ENCODE measurements around the gene FZD1. TPM values are rescaled to one million over a fixed set of nuclear protein-coding genes. Genes with fewer than 3 reads are reported as not detected.

FZD1 gene
- total and polyA plus RNA-seq, 2 of the 4 experiments (the other 2 are of a cell fraction), result 3.6 to 6.8 TPM

- in situ Hi-C loops (cut with MboI; ENCODE audit: low sequenced_read_pairs), result loop anchor here (5.0 kb wide), 1 partner anchor 179 kb away; no protein-coding TSS in a partner anchor
- no TSS peak for BruUV-seq (replicated peaks)
- 3% methylated on average over 9 of the region's 20 CpGs; no CpG with 5 or more reads in 1 of the 2 experiments for WGBS, 2 experiments (ENCODE audit: extremely low coverage in 2 of 2, insufficient read length in 1 of 2)
- TF ChIP-seq MAZ (IDR thresholded peaks at IDR 0.05; ENCODE audit: borderline replicate concordance, low read depth, low read length) (no peak), ELK1 (IDR thresholded peaks at IDR 0.05; ENCODE audit: borderline replicate concordance, low read depth, low read length) (no peak), RAD21 (IDR thresholded peaks at IDR 0.05; ENCODE audit: low read length) (no peak), BHLHE40 (IDR thresholded peaks at IDR 0.05; ENCODE audit: low read depth, low read length) (no peak), SMC3 (IDR thresholded peaks at IDR 0.05; ENCODE audit: low read depth, low read length) (no peak), RFX5 (IDR thresholded peaks at IDR 0.05; ENCODE audit: low read depth, low read length) (no peak), CEBPB (IDR thresholded peaks at IDR 0.05; ENCODE audit: low read depth, low read length) (no peak), NFE2L2 (IDR thresholded peaks at IDR 0.05; ENCODE audit: low read depth, low read length) (no peak), USF2 (IDR thresholded peaks at IDR 0.05; ENCODE audit: low read depth, low read length) (no peak), POLR2A (IDR thresholded peaks at IDR 0.05; ENCODE audit: low read depth, low read length) (no peak), RCOR1 (IDR thresholded peaks at IDR 0.05; ENCODE audit: insufficient replicate concordance, low read length) (no peak), FOS (IDR thresholded peaks at IDR 0.05; ENCODE audit: low read depth, low read length) (no peak), CHD1 (IDR thresholded peaks at IDR 0.05; ENCODE audit: low read depth, low read length) (no peak), MXI1 (IDR thresholded peaks at IDR 0.05; ENCODE audit: borderline replicate concordance, low read depth, low read length) (no peak), MAFK (IDR thresholded peaks at IDR 0.05; ENCODE audit: low read depth, low read length) (no peak)
Measured at GRCh38 chr7:91266689-91267090, 2.5 kb downstream of the FZD1 start.

More at GRCh38 chr7:91266689-91267090, 2.5 kb downstream of the FZD1 start:
- H2BK5ac ChIP-seq (ENCODE audit: low read depth, low read length, poor library complexity, severe bottlenecking), result peak overlapping the region; percentile 14
- H3K9me1 ChIP-seq (ENCODE audit: insufficient read depth, low read length), result peaks cover 5% of the 10 kb centered on the region; the same call in 1 of the 2 replicates
- H2BK20ac ChIP-seq (ENCODE audit: low read depth, low read length), result peak overlapping the region; percentile 6; the same call in 1 of the 2 replicates
- peak overlapping the region; percentile 48; the same call in 1 of the 2 replicates for H4K91ac ChIP-seq (ENCODE audit: insufficient read depth, low read depth, low read length)
- no peaks in the 10 kb centered on the region for H3K9me3 ChIP-seq (ENCODE audit: control insufficient read depth, insufficient read depth, low read length)
- peak overlapping the region; percentile 84 for H3K9ac ChIP-seq (ENCODE audit: low read depth, low read length)
- peak overlapping the region; percentile 74 for H2AK9ac ChIP-seq (replicated peaks; ENCODE audit: low read depth, low read length, poor library complexity)
- H4K20me1 ChIP-seq (ENCODE audit: insufficient read depth, low read length), result no peaks in the 10 kb centered on the region; the same call in 1 of the 2 replicates
- intact Hi-C loops (cut with micrococcal nuclease), result loop anchor here (10.0 kb wide), 2 partner anchors 518 to 678 kb away; partner anchors contain the start of gene AKAP9
- ChIA-PET POLR2A (ENCODE audit: unreplicated experiment) (interaction anchor here (0.5 kb wide), 1 partner anchor 498 kb away, joined by 3 read pairs; no protein-coding TSS in a partner anchor), CTCF (interaction anchor here (1.2 to 1.3 kb wide), 2 partner anchors 21 to 177 kb away, joined by 3 to 6 read pairs; no protein-coding TSS in a partner anchor)
- H2BK15ac ChIP-seq (ENCODE audit: low read depth, low read length), result peak overlapping the region; percentile 55; the same call in 1 of the 3 replicates
- peak overlapping the region; percentile 86 for H3K23ac ChIP-seq (ENCODE audit: low read depth, low read length)
- peak overlapping the region; percentile 35 for H2BK120ac ChIP-seq (ENCODE audit: low read depth, low read length)
- H2AK5ac ChIP-seq (ENCODE audit: low read depth, low read length), result no peak overlapping the region
- H4K5ac ChIP-seq (ENCODE audit: low read depth, low read length), result peak overlapping the region; percentile 65
- H3K56ac ChIP-seq (ENCODE audit: extremely low read depth, insufficient read depth, low read length), result peak overlapping the region; percentile 24; the same call in 1 of the 2 replicates
- H2AFZ ChIP-seq (replicated peaks; ENCODE audit: low read length, poor library complexity), result peak overlapping the region; percentile 84
- H3K14ac ChIP-seq (replicated peaks; ENCODE audit: low read depth, low read length), result peak overlapping the region; percentile 23
- H3K36me3 ChIP-seq (ENCODE audit: control insufficient read depth, insufficient read depth, low read length), result no peaks in the 10 kb centered on the region; the same call in 1 of the 2 replicates
- peak overlapping the region; percentile 16 for H3K18ac ChIP-seq (ENCODE audit: low read depth, low read length)
- dilution Hi-C loops (cut with HindIII; ENCODE audit: low sequenced_read_pairs, unreplicated experiment), result no loop called here
- DNase-seq, result no peak
- peaks cover 4% of the 10 kb centered on the region for H3K4me1 ChIP-seq (ENCODE audit: control insufficient read depth, insufficient read depth, low read length)
- peak overlapping the region; percentile 75 for H3K4me3 ChIP-seq (ENCODE audit: insufficient read depth, low read depth, low read length)
- H3K4me2 ChIP-seq (ENCODE audit: low read depth, low read length), result peak overlapping the region; percentile 90
- no peak for ATAC-seq (ENCODE audit: low read depth)
- H4K8ac ChIP-seq (ENCODE audit: low read depth in 2 of 2, low read length in 2 of 2), result peak overlapping the region; percentile 68 to 87; a peak in 3 of 4 replicates
- peak overlapping the region; percentile 80 for H3K4ac ChIP-seq (ENCODE audit: low read depth, low read length)
- peaks cover 18 to 29% of the 10 kb centered on the region in 2 experiments for H3K79me1 ChIP-seq (ENCODE audit: low read depth in 1 of 2, low read length in 2 of 2)
- H3K27ac ChIP-seq (ENCODE audit: insufficient read depth, low read length), result peak overlapping the region; percentile 89
- no peaks in the 10 kb centered on the region for H3K27me3 ChIP-seq (ENCODE audit: control insufficient read depth, insufficient read depth, low read length)
